Chondrocyte (in vitro differentiated cells): ENCODE data around the gene COX19. TPM values are rescaled to one million over a fixed set of nuclear protein-coding genes. Genes with fewer than 3 reads are reported as not detected.

Experiments
- DNase-seq: peaks from one replicate; pipeline ENCODE4 v3.0.0; 2021; ENCODE audit warnings: mixed read lengths, low spot score
- H3K27ac Mint-ChIP-seq: one replicate; pipeline ENCODE4 v1.8.0; 2021; ENCODE audit warnings: mild to moderate bottlenecking, moderate library complexity, mixed read lengths; ENCODE audit not compliant: unreplicated experiment
- H3K27me3 Mint-ChIP-seq: 2 replicates; pipeline ENCODE4 v1.8.0; 2021; ENCODE audit warnings: low read depth, mixed read lengths
- H3K36me3 Mint-ChIP-seq: 2 replicates; pipeline ENCODE4 v1.8.0; 2021; ENCODE audit warnings: low read depth, mixed read lengths
- H3K4me1 Mint-ChIP-seq: 2 replicates; pipeline ENCODE4 v1.8.0; 2021; ENCODE audit warnings: low read depth, mild to moderate bottlenecking, mixed read lengths
- H3K4me3 Mint-ChIP-seq: one replicate; pipeline ENCODE4 v1.8.0; 2021; ENCODE audit warnings: mild to moderate bottlenecking, moderate library complexity, mixed read lengths; ENCODE audit not compliant: unreplicated experiment
- H3K9me3 Mint-ChIP-seq: 2 replicates; pipeline ENCODE4 v1.8.0; 2021; ENCODE audit warnings: low read depth, mixed read lengths
- microRNA-seq: library from miRNA; unstranded; fragments of <30 nt; microRNA quantifications from one replicate; pipeline ENCODE4 v1.2.0, GENCODE V29; 2020; ENCODE audit warnings: borderline number of aligned reads
- total RNA-seq: library from RNA; stranded (reverse); gene quantifications from 3 replicates; pipeline ENCODE4 v1.2.1, GENCODE V29; 2021
- TF ChIP-seq, protein P1 (sequence below): fragments of 200-600 bp; sonication (generic); IDR thresholded peaks from 2 replicates; pipeline ENCODE4 v1.5.0; 2021; ENCODE audit warnings: antibody characterized with exemption, mild to moderate bottlenecking, moderate library complexity

The COX19 gene
- total RNA-seq, 1 donor from 2014 or later: 9.6 TPM

- H3K27ac Mint-ChIP-seq: no peak overlapping the region
- H3K27me3 Mint-ChIP-seq: no peaks in the 10 kb centered on the region
- H3K9me3 Mint-ChIP-seq: no peaks in the 10 kb centered on the region
Observed at GRCh38 chr7:918118-918425, 57.3 kb downstream of the COX19 start.

GRCh38 chr7:917255-918117, 57.9 kb downstream of the COX19 start:
- Mint-ChIP-seq H3K4me3 (no peak overlapping the region), H3K27ac (no peak overlapping the region), H3K9me3 (no peaks in the 10 kb centered on the region), H3K4me1 (peaks cover 8% of the 10 kb centered on the region), H3K27me3 (no peaks in the 10 kb centered on the region), H3K36me3 (no peaks in the 10 kb centered on the region)
- DNase-seq: peak; percentile 51
- TF ChIP-seq, protein P1, sequence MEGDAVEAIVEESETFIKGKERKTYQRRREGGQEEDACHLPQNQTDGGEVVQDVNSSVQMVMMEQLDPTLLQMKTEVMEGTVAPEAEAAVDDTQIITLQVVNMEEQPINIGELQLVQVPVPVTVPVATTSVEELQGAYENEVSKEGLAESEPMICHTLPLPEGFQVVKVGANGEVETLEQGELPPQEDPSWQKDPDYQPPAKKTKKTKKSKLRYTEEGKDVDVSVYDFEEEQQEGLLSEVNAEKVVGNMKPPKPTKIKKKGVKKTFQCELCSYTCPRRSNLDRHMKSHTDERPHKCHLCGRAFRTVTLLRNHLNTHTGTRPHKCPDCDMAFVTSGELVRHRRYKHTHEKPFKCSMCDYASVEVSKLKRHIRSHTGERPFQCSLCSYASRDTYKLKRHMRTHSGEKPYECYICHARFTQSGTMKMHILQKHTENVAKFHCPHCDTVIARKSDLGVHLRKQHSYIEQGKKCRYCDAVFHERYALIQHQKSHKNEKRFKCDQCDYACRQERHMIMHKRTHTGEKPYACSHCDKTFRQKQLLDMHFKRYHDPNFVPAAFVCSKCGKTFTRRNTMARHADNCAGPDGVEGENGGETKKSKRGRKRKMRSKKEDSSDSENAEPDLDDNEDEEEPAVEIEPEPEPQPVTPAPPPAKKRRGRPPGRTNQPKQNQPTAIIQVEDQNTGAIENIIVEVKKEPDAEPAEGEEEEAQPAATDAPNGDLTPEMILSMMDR: no peak

More at GRCh38 chr7:918118-918425, 57.3 kb downstream of the COX19 start:
- Mint-ChIP-seq H3K4me3 (no peak overlapping the region), H3K4me1 (peaks cover 11% of the 10 kb centered on the region), H3K36me3 (no peaks in the 10 kb centered on the region)
- TF ChIP-seq, protein P1: no peak
- DNase-seq: peak; percentile 63

GRCh38 chr7:916291-916941, 58.9 kb downstream of the COX19 start:
- peak; percentile 77 for DNase-seq
- H3K9me3 Mint-ChIP-seq: no peaks in the 10 kb centered on the region
- H3K27me3 Mint-ChIP-seq: no peaks in the 10 kb centered on the region
- H3K36me3 Mint-ChIP-seq: no peaks in the 10 kb centered on the region
- TF ChIP-seq, protein P1: no peak
- peak overlapping the region; percentile 24 for H3K27ac Mint-ChIP-seq
- H3K4me1 Mint-ChIP-seq: peaks cover 8% of the 10 kb centered on the region
- no peak overlapping the region for H3K4me3 Mint-ChIP-seq

Small RNA genes lying within 50 kb of the gene (microRNA-seq; reads per million reads assigned to microRNA genes)
- 1,025 reads per million, percentile 79 among the genes with 10 or more reads in this experiment for gene MIR339

Other genes with a start within 250 kb of the COX19 start
- gene DNAAF5, start 248.8 kb downstream of the COX19 start, total RNA-seq: 15.3 to 23.2 TPM (median 16.6 TPM) in 3 replicates
- gene PRKAR1B, start 248.3 kb downstream of the COX19 start, total RNA-seq: 7.7 to 8.6 TPM (median 7.9 TPM) in 3 replicates
- gene SUN1, start 143.1 kb downstream of the COX19 start, total RNA-seq: 125 to 139 TPM (median 134 TPM) in 3 replicates
- 26.8 to 34.7 TPM (median 28.0 TPM) in 3 replicates for gene GET4, start 99.0 kb downstream of the COX19 start, total RNA-seq
- gene ADAP1, start 20.9 kb downstream of the COX19 start, total RNA-seq: 3.9 to 7.0 TPM (median 6.7 TPM) in 3 replicates
- gene CYP2W1, start 7.6 kb upstream of the COX19 start, total RNA-seq: not detected in 3 replicates
- 1.4 to 4.4 TPM (median 3.8 TPM) in 3 replicates for gene GPR146, start 69.0 kb upstream of the COX19 start, total RNA-seq
- gene GPER1, start 112.6 kb upstream of the COX19 start, total RNA-seq: 5.7 to 9.9 TPM (median 9.5 TPM) in 3 replicates
- 15.2 to 16.2 TPM (median 15.6 TPM) in 3 replicates for gene ZFAND2A, start 184.6 kb upstream of the COX19 start, total RNA-seq